Measurements from ENCODE around the gene EIF3F.
"Not testable (repeated sequence)": the region's sequence is repeated elsewhere in the genome, so short reads cannot be mapped to it uniquely, and the experiment has no call there.

EIF3F gene

DNA sequence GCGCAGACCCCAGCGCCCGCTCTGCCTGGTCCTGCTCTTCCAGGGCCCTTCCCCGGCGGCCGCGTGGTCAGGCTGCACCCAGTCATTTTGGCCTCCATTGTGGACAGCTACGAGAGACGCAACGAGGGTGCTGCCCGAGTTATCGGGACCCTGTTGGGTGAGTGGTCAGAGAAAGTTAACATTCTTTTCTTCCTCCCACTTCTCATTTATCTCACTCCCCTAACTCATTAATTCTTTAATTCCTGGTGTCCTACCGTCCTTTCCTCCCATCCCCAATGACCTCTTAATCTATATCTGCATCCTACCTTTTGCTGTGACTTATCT is 385 bp downstream of the EIF3F start:
- not testable (repeated sequence) for DNase-seq (ENCODE audit: low read depth)

DNA sequence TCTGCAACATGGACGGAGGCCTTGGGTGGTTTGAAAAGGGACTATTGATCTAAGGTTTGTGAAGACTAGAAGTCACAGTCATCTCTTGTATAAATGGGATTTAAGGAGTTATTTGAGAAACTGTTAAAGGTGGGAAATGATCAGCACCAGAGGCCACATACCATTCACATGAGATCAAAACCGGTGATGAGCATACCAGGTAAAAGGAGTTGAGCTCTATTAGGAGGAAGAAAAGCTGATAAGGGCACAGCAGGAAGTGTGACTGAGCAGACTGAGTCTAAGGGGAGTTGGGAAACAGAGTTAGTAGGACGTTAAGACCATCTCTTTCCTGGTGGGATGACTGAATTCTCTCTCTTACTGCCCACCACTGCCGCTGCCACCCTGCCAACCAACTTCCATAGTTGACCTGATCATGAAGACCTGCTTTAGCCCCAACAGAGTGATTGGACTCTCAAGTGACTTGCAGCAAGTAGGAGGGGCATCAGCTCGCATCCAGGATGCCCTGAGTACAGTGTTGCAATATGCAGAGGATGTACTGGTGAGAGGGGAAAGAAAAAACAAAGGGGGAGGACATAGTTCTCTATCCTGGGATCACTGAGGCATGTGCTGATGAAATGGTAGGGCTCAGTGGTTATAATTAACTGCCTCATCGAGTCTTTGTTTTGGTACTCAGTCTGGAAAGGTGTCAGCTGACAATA is 7.6 kb downstream of the EIF3F start:
- no peak for DNase-seq (ENCODE audit: low read depth)

DNA sequence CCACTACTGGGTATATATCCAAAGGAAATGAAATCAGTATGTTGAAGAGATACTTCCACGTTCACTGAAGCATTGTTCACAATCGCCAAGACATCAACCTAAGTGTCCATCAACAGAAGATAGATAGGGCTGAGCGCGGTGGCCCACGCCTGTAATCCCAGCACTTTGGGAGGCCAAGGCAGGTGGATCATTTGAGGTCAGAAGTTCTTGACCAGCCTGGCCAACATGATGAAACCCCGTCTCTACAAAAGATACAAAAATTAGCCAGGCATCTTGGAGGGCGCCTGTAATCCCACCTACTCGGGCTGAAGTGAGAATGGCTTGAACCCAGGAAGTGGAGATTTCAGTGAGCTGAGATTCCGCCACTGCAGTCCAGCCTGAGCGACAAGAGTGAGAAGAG is 12.7 kb downstream of the EIF3F start:
- DNase-seq (ENCODE audit: low read depth), result no peak

DNA sequence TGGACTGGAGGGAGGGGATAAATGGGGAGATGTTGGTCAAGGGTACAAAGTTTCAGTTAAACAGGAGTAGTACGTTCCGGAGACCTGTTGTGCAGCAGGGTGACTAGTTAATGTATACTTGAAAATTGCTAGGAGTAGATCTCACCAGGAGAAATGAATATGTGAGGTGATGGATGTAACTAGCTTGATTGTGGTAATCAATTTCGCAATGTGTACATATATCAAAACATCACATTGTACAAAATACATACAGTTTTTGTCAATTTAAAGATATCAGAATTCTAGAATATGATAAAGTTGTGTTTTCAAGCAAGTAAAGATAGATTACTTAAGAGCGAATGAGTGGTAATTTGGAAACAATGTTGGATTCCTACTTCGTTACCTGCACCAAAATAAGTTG is 13.3 kb downstream of the EIF3F start:
- DNase-seq (ENCODE audit: low read depth), result no peak

DNA sequence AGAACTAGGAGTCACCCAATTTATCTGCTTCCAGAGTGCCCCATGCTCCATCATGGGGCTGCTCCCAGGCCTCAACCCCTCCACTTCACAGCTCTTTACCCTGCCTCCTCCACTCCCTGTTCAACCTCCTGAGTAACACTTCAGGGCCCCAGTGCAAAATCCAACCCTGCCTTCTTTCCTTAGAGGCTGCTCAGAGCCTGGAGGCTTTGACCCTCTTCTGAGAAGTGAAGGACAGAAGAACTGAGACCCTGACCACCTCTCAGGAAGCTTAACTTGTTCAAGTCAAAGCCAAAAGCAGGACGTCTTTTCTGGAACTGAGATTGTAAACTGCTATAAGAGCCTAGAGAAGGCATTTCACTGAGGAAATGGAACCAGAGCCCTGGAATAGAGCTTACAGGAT is 15.5 kb downstream of the EIF3F start:
- no peak for DNase-seq (ENCODE audit: low read depth)

DNA sequence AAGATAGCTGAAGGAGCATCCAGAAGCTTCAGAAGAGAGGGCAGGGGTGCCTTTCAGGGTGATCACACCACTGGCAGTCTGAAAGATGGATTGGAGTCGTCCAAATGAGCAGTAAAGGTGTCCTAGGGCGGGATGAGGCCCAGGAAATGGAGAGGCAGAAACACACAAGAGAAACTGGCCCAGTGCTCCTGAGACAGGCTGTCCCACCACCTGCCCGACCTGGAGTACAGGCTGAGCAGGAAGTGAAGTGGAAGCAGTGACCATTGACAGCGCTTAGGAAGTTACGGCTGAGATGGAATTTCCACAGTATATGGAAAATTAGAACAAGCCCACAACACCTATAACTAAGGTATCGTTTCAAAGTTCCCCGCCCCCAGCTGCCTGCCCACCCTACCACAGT is 16.1 kb downstream of the EIF3F start:
- no peak for DNase-seq (ENCODE audit: low read depth)

DNA sequence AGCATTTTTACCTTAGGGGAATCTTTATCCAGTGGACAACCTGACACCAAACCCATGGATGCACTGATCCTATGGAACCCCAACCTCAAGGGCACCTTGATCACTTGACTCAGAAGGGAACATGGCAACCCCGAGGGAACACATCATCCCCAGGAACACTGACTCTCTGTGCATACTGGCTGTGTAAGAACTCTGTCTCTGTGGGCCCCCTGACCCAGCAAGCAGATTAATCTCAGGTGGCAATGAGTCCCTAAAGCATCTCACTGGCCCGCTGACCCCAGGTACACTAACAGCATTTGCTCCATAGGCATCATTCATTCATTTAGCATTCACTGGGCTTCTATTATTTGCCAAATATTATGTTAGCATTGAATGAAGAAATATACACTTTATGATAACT is 16.9 kb downstream of the EIF3F start:
- no peak for DNase-seq (ENCODE audit: low read depth)

DNA sequence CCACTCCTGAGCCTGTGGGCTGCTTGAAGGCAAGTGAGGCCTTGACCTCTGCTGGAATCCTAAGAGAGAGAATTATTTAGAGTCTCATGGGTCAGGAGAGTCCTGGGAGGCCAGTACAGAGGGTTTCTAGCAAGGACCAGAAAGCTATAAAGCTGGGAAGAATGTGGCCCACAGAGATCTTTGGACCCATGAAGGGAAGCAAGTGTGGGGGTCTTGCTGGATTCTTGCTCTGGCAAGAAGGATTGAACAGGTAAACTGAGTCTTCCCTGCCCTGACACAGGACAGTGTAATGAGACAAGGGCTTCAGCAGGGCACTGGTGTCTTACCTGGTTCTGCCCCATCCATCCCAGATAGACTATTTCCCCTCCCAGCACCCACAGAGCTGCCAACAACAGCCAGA is 18.4 kb downstream of the EIF3F start:
- DNase-seq (ENCODE audit: low read depth), result no peak

DNA sequence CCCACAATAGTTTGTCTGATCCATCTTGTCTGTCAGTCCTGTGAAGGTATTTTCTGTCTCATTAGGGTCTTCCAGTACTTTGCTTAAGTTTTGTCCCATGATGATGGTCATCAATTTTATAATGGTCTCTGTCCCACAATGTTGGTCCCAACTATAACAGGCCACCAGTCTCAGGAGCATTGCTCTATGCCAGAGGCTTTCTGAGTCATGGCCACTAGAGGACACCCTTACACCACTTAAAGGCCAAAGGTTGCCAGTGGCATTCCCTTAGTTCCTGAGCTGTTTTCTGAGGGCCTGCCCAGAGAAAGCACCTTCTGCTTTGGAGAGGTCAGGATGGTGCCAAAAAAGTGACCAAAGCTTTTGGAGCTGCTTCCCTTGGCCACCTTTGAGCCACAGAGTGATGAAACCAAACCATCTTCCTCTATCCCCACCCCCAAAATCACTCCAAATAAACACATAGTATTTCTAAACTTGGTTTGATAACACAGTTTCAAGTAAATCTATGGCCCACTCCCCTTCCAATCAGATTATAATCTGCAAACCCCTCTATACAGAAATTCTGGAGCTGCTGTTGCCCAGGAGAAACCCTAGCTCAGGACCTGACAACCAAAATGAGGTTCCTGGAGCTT is 19.3 kb downstream of the EIF3F start:
- DNase-seq (ENCODE audit: low read depth), result peak; percentile 25

DNA sequence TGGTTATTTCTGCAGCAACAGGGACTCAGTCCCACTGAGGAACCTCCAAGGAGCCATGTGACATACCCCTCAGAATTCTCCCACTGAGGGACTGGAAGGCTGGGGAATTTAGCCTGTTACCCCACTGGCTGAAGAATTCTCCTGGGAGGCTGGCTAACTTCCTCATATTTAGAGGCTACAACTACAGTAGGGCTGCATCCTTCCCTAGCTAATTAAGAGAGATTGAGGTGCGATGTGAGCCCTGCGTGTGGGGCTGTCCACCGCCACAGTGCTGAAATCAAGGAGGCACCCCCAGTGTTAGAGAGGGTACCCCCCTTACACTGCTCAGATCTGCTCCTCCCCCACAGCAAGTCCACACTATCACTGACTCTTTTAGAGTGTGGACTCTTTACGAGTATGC is 21.1 kb downstream of the EIF3F start:
- no peak for DNase-seq (ENCODE audit: low read depth)

DNA sequence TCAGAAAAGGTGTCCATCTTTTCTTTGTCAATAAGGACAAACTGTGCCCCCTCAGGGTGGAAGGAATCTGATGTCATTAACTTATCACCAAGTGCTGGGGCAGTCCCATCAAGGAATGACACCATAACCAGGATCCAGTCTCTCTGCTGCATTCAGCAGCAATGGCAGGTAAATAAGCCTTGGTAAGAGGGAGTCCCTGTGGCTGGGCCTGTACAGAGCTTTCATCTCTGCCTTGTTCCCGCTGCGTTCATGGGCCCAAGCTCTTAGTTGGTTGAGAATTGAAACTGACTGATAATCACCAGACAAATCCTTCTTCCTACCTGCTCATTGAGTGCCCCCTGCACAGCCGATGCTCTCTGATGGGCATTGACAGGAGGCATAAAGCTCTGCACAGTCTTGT is 22.7 kb downstream of the EIF3F start:
- no peak for DNase-seq (ENCODE audit: low read depth)

DNA sequence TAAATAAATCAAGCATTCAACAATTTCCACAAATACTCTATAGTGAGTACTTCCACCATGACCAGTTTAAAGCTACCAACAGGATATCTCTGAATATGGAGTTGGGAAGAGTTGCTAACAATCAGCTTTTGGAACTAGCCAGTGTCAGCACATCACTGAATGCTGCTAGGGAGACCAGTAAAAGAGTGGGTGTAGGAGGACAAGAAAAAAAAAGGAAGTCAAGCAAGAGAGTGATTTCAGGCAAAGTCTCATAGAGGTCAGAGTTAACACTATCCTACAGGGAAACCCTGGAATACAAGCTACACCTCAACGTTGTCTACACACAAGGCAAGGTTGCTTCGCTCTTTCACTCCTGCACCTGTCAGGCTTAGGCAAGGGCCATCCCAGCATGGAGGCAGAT is 24.2 kb downstream of the EIF3F start:
- no peak for DNase-seq (ENCODE audit: low read depth)

DNA sequence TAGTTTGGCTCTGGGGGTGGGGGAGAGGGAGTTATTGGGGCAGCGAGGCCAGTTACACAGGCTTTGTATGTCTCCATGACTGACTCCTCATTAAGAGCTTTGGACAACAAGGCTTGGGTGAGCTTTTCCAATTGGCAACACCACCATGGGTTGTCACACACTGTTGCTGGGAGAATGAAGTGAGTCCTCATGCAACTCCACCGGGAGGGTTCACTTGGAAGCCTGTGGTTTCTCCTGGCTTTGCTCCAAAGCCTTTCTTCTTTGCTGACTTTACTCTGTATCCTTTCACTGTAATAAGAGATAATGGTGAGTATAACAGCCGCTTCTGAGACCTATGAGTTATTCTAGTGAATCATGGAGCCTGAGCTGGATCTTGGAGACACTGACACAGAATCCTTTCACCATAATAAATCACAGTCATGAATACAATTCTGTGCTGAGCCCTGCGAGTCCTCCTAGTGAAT is 24.9 kb downstream of the EIF3F start:
- DNase-seq (ENCODE audit: low read depth), result no peak

DNA sequence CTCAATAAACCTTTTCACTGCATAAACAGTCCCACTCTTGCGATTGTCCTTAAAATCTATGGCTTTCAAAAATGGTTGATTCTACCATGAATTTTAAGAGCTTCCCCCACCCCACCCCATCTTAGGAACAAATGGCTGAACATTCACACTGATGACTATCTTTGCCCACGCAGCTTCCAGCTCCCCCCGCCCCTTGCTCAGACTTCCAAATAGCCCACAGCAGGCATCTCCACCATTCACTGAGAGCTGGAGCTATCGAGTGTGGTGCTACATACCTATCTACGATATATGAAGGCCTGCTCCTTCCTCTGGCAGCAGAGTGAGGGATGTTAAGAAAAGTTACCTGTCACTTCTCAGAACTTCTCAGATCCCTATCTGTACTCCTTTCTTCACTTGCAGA is 26.7 kb downstream of the EIF3F start:
- DNase-seq (ENCODE audit: low read depth), result no peak

DNA sequence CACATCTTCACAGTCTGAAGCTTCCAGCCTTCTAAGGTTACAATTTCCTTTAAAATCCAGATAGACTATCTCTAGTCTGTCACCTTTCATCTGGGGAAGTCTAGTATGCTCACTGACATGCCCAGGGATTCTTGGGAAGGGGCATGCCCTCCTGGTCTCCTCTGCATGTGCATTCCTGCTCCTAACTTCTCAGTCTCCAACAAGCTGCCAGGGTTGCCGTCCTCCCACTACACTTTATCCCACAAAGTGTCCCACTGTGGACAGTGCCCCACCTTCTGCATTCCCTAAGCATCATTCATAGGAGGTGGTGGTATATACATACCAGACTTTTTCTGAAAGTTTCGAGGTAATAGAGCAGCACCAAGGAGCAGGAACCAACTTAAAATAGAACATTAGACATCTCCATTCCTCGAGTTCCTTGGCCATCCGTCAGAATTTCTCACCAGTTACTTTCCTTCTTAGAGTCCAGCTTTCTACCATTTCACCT is 28.7 kb downstream of the EIF3F start:
- DNase-seq (ENCODE audit: low read depth), result no peak

DNA sequence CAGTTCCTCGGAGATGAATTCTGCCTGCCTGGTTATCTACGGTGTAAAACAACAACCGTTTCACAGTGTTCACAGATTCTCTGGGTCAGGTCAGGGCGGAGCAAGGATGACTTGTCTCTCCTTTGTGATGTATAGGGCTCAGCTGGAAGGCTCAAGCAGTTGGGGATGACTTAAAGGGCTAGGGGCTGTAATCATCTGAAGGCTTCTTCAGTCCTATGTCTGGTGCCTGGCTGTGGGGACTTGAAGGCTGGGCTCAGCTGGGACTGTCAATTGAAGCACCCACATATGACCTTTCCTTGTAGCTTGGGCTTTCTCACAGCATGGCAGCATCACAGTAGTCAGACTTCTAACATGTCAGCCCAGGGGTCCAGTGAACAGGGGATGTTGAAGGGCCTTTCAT is 29.3 kb downstream of the EIF3F start:
- DNase-seq (ENCODE audit: low read depth), result no peak

DNA sequence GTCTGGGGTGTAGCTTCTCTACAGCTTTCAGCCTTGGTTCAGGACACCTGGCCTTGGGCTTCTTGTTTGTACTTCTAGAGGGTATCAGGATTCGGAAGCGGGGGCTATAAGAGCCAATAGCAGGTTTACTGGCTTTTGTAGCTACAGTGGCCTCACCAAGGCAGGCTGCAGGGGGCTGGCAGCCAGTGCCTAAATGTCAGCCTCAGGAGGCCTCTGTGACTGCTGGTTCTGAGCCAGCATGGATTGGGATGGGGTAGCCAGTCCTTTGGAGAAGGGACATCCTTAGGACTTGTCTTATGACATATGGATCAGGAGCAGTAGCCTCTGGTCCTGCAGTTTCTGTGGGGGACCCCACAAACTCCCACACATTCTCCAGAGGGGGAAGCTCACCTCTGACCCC is 29.9 kb downstream of the EIF3F start:
- DNase-seq (ENCODE audit: low read depth), result no peak

DNA sequence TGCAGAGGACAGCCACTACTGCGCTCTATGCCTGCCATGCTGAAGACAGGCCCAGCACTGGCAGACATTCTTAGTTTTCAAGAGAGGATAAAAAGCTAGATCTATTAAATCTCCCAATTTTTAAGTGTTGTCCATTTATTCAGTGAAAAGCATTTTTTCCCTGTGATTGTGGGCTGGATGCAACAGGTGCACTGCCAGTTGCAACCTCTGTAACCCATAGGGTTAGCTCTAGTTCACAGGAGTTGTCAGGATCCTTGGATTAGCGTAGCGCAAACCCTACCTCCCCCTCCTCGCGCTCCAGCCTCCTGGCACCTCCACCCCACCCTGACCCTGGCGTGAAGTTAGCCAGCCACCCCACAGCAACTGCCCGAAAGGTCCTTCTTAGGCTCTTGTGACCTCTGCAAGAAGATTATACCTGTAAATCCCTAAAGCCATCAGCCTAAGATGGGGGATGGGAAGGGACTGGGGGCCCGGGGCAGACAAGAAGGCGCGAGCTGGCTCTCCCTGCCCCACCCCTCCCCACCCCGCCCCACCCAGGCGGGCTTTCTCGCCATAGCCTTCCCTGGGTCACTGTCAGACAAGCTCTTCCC is 30.9 kb downstream of the EIF3F start:
- DNase-seq (ENCODE audit: low read depth), result no peak

DNA sequence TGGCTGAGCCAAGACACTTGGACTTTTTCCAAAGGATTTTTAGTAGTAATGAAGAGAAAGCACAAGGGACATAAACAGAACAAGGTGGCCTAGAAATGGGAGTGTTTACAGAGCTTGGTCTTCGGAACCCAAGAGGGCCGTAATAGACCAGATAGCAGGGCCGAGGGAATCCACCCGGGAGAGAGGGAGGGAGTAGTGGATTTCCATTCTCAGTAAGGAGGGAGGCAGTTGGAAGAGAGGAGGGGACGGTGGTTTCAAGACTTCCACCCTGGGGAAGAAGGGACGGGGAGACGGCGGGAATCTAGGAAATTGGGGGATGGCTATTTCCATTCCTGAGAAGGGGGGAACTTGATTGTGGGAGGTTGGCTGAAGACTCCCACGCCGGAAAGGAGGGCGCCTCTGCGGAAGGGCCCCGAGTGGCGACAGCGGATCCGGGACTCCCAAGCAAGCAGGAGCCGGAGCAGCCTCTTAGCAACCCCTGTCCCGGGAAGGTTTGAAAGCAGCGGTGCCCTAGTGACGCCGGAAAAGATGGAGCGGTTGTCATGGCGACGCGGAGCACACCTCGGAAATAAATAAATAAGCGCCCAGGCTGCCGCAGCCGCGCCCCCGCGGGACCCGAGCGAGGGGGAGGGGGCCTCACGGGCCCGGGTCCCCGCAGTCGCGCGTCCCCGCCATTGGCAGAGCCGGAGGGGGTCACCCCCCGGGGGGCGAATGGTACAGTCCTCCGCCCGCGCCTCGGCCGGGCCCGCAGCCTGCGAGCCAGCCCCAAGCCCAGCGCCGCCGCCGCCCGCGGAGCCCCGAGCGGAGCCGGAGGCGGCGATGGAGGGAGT is 31.6 kb downstream of the EIF3F start:
- DNase-seq (ENCODE audit: low read depth), result no peak

DNA sequence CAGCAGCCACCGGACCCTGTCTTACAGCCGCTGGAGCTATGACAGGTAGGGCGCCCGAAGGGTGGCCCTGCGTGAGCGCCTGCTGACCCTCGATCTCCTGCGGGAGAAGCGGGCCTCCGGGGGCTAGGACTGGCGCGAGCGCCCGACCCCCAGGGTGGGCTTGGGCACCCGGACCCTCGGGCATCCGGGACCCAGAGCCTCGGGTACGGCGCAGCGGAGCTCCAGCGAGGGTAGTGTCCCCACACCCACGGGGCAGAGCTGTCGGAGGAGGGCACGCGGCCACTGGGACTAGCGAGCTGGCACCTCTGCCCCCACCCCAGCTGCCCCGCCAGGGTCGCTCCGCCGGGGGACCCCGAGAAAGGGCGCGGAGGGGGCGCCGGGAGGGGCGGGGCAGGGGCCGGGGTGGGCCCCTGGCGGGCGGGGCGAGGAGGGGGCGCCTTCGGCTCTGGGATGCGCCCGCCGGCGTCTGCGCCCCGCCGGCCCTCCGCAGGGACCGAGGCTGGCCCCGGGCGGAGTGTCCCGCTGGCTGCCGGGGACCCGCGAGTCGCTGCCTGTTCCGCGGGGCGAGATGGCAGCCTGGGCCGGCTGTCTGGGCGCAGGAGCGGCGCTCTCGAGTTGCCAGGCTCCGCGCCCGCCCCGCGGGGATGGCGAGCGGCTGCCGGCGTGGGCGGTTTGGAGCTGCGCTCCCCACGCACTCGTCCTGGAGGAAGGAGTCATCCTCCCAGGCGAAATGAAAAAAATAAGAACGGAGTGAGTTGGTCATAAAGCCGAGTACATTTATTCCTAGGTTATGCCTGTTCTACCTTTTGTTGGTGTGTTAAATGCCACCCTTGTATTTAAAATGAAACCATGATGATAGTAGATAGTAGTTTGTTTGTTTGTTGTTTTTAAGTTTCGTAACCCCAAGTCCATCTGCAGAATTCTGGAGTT is 32.4 kb downstream of the EIF3F start:
- DNase-seq (ENCODE audit: low read depth), result no peak

DNA sequence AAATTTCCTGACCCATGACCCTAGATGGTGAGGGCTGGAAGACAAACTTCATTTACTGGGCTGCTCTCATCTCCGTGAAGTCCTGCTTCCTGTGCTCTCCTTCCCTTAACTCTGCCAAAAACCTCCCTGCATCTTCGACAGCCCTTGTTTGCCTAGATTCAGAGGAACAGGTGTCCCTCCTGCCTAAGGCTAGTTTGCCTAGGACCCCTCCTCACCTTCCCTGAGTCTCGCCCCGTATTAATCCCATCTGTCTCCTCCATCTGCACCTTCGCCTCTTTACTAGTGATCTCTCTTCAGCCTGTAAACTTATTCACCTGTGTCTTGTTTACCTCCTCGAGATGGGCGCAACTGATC is 33.1 kb downstream of the EIF3F start:
- DNase-seq (ENCODE audit: low read depth), result no peak

DNA sequence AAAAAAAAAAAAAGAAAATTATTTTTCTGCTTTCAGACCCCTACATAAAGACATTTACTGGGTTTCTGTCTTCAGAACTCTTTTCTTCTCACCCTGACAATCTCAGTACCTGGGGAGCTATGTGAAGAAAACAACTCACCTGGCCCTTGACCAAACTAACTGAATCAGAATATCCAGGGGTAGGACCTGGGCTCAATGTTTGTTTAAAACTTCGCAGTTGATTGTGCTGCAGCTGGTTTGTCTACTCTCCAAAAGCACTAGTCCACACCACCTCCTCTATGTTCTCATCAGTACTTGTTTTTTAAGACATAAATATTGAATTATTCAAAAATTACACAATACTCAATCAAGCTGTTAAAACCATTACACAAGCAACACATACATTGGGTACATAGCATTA is 34.8 kb downstream of the EIF3F start:
- no peak for DNase-seq (ENCODE audit: low read depth)

Data from CMK (cell line).